SK-N-SH (cell line): ENCODE results near the gene ZNF786. TPM values are rescaled to one million over a fixed set of nuclear protein-coding genes. Genes with fewer than 3 reads are reported as not detected.

ENCODE experiments used
- CTCF ChIA-PET: fragments of 300-600, 350-600 bp; formaldehyde crosslinking; extraction: SDS; loops from one replicate; lab custom pipeline; 2021; lab: Yijun Ruan, JAX
- POLR2A ChIA-PET: fragments of 350-600 bp; sonication (Branson Sonifier 250); formaldehyde crosslinking; extraction: SDS; loops from one replicate; lab custom pipeline; 2020; ENCODE audit warnings: antibody characterized with exemption, inconsistent platforms; lab: Yijun Ruan, JAX
- DNase-seq: peaks from one replicate; pipeline ENCODE4 v3.0.0; 2012
- H2AFZ ChIP-seq: fragments of 200-600 bp; sonication (generic); 2 replicates; pipeline ENCODE4 v1.8.1; 2016; ENCODE audit warnings: antibody characterized with exemption, mild to moderate bottlenecking, low read depth
- H3F3A ChIP-seq: fragments of 200-600 bp; sonication (generic); replicated peaks from 2 replicates; pipeline ENCODE3; 2016; ENCODE audit warnings: antibody characterized with exemption, mild to moderate bottlenecking; ENCODE audit not compliant: insufficient read depth
- H3K27ac ChIP-seq, 2 experiments: fragments of 200-500 bp in 1 of 2; fragments of 200-600 bp in 1 of 2; sonication (Bioruptor generic) in 1 of 2; sonication (generic), shearing (Covaris generic) in 1 of 2; 2 replicates each; pipeline versions ENCODE4 v1.5.1 to v1.6.1; 2014 to 2016; ENCODE audit warnings: low read depth in 2 of 2, inconsistent platforms in 1 of 2, low read length in 1 of 2, mild to moderate bottlenecking in 1 of 2, mixed read lengths in 1 of 2
- H3K27me3 ChIP-seq: fragments of 200-600 bp; sonication (generic), shearing (Covaris generic); 2 replicates; pipeline ENCODE4 v1.6.1; 2016; ENCODE audit warnings: mixed run types; ENCODE audit not compliant: insufficient read depth
- H3K36me3 ChIP-seq, 2 experiments: fragments of 200-500 bp in 1 of 2; fragments of 200-600 bp in 1 of 2; sonication (Bioruptor generic) in 1 of 2; sonication (generic) in 1 of 2; replicated peaks in 1 of 2; 2 replicates each; pipeline versions ENCODE3 to v1.5.1; 2014 to 2016; ENCODE audit warnings: low read length in 1 of 2, mild to moderate bottlenecking in 1 of 2; ENCODE audit not compliant: insufficient read depth in 2 of 2, control insufficient read depth in 1 of 2
- H3K4me1 ChIP-seq, 2 experiments: fragments of 200-500 bp in 1 of 2; fragments of 200-600 bp in 1 of 2; sonication (Bioruptor generic) in 1 of 2; sonication (generic), shearing (Covaris generic) in 1 of 2; 2 replicates each; pipeline versions ENCODE4 v1.5.1 to v1.6.1; 2014 to 2016; ENCODE audit warnings: low read depth in 1 of 2, low read length in 1 of 2, mixed run types in 1 of 2; ENCODE audit not compliant: insufficient read depth in 2 of 2, control insufficient read depth in 1 of 2
- H3K4me2 ChIP-seq: fragments of 200-600 bp; sonication (generic), shearing (Covaris generic); 2 replicates; pipeline ENCODE4 v1.6.1; 2017; ENCODE audit warnings: mixed run types
- H3K4me3 ChIP-seq, 2 experiments: fragments of 200-500 bp in 1 of 2; fragments of 200-600 bp in 1 of 2; sonication (Bioruptor generic) in 1 of 2; sonication (generic), shearing (Covaris generic) in 1 of 2; 2 replicates each; pipeline versions ENCODE4 v1.5.1 to v1.8.1; 2014 to 2016; ENCODE audit warnings: low read depth in 2 of 2, inconsistent platforms in 1 of 2, low read length in 1 of 2, mild to moderate bottlenecking in 1 of 2, mixed read lengths in 1 of 2, moderate library complexity in 1 of 2
- H3K79me2 ChIP-seq: fragments of 200-600 bp; sonication (generic); 2 replicates; pipeline ENCODE4 v1.8.1; 2017; ENCODE audit warnings: mild to moderate bottlenecking; ENCODE audit not compliant: insufficient read depth
- H3K9ac ChIP-seq: fragments of 200-600 bp; sonication (generic); 2 replicates; pipeline ENCODE4 v1.6.1; 2017; ENCODE audit warnings: mixed run types
- H3K9me2 ChIP-seq: fragments of 200-600 bp; sonication (generic); 2 replicates; pipeline ENCODE4 v1.6.1; 2017; ENCODE audit warnings: mixed run types
- H3K9me3 ChIP-seq: fragments of 200-600 bp; sonication (generic); 2 replicates; pipeline ENCODE4 v1.6.1; 2017; ENCODE audit warnings: mixed run types, mild to moderate bottlenecking, moderate library complexity
- H4K20me1 ChIP-seq: fragments of 200-600 bp; sonication (generic); 2 replicates; pipeline ENCODE4 v1.6.1; 2017; ENCODE audit warnings: mild to moderate bottlenecking, mixed run types; ENCODE audit not compliant: insufficient read depth
- EP300 ChIP-seq, 2 experiments: IDR thresholded peaks; 2 replicates each; pipeline versions ENCODE4 v1.4.0 to v1.6.1; 2012; ENCODE audit warnings: borderline replicate concordance in 1 of 2, low read depth in 1 of 2, low read length in 1 of 2
- EZH2phosphoT487 ChIP-seq: fragments of 200-600 bp; sonication (generic); IDR thresholded peaks from 2 replicates; pipeline ENCODE4 v1.6.1; 2017; ENCODE audit warnings: low read depth, mixed run types, mild to moderate bottlenecking, antibody characterized with exemption, moderate library complexity, borderline replicate concordance
- FOSL2 ChIP-seq: IDR thresholded peaks from 2 replicates; pipeline ENCODE4 v1.4.0; 2012; ENCODE audit warnings: low read depth, mild to moderate bottlenecking, moderate library complexity, borderline replicate concordance
- FOXJ3 ChIP-seq: sonication (generic); formaldehyde crosslinking; IDR thresholded peaks from 2 replicates; pipeline ENCODE4 v1.5.1; 2020; ENCODE audit warnings: mild to moderate bottlenecking, missing genetic modification reagents
- FOXM1 ChIP-seq: IDR thresholded peaks from 2 replicates; pipeline ENCODE4 v1.4.0; 2012; ENCODE audit warnings: low read depth, mild to moderate bottlenecking
- GABPA ChIP-seq: IDR thresholded peaks from 2 replicates; pipeline ENCODE4 v1.4.0; 2012; ENCODE audit warnings: low read depth, mild to moderate bottlenecking
- GATA2 ChIP-seq: sonication (generic); formaldehyde crosslinking; IDR thresholded peaks from 2 replicates; pipeline ENCODE4 v1.5.0; 2020; ENCODE audit warnings: mild to moderate bottlenecking, missing genetic modification reagents
- NRF1 ChIP-seq: IDR thresholded peaks from 2 replicates; pipeline ENCODE4 v1.6.1; 2012; ENCODE audit warnings: low read depth, mild to moderate bottlenecking, low read length
- POLR2AphosphoS5 ChIP-seq: IDR thresholded peaks from 2 replicates; pipeline ENCODE4 v1.6.1; 2012; ENCODE audit warnings: low read depth, low read length
- RFX5 ChIP-seq: IDR thresholded peaks from 2 replicates; pipeline ENCODE4 v1.6.1; 2012; ENCODE audit warnings: mild to moderate bottlenecking, improper control_type of control experiment, low read length
- RXRA ChIP-seq: IDR thresholded peaks from 2 replicates; pipeline ENCODE4 v1.4.0; 2012; ENCODE audit warnings: low read depth, mild to moderate bottlenecking, borderline replicate concordance
- SIN3A ChIP-seq: IDR thresholded peaks from 2 replicates; pipeline ENCODE4 v1.6.1; 2012; ENCODE audit warnings: low read depth, mild to moderate bottlenecking, low read length, moderate library complexity, borderline replicate concordance
- SMC3 ChIP-seq: IDR thresholded peaks from 2 replicates; pipeline ENCODE4 v1.6.1; 2012; ENCODE audit warnings: low read depth, low read length, improper control_type of control experiment
- WGBS: methylation state at CpG from one replicate; pipeline ENCODE4 v1.1.6; 2017; ENCODE audit warnings: low lambda C conversion rate; 5-methylcytosine and 5-hydroxymethylcytosine counted together
- polyA plus RNA-seq, 3 experiments: library from polyadenylated mRNA; depleted of rRNA; stranded (reverse); fragments of >200 nt; gene quantifications; 2 replicates each; pipeline ENCODE4 v1.2.3, GENCODE V29; 2012
- TF ChIP-seq, protein P1 (sequence below): fragments of 150-350 bp; IDR thresholded peaks from 2 replicates; pipeline ENCODE4 v1.6.1; 2017; ENCODE audit warnings: antibody characterized with exemption, low read length, low read depth, borderline replicate concordance
- TF ChIP-seq, protein P2 (sequence below): IDR thresholded peaks from 2 replicates; pipeline ENCODE4 v1.4.0; 2012; ENCODE audit warnings: low read depth
- TF ChIP-seq, protein P3 (sequence below): fragments of 200-600 bp; sonication (generic); IDR thresholded peaks from 2 replicates; pipeline ENCODE4 v1.6.1; 2017; ENCODE audit warnings: antibody characterized with exemption, mild to moderate bottlenecking, moderate library complexity
- TF ChIP-seq, protein P4 (sequence below): fragments of 150-350 bp; IDR thresholded peaks from 2 replicates; pipeline ENCODE4 v1.6.1; 2016; ENCODE audit warnings: mild to moderate bottlenecking, low read depth, low read length
- TF ChIP-seq, protein P5 (sequence below): IDR thresholded peaks from 2 replicates; pipeline ENCODE4 v1.4.0; 2012; ENCODE audit warnings: low read depth, borderline replicate concordance

The ZNF786 gene
- polyA plus RNA-seq, 1 of the 3 experiments (the other 2 are of a cell fraction) = 5.0 TPM

DNA sequence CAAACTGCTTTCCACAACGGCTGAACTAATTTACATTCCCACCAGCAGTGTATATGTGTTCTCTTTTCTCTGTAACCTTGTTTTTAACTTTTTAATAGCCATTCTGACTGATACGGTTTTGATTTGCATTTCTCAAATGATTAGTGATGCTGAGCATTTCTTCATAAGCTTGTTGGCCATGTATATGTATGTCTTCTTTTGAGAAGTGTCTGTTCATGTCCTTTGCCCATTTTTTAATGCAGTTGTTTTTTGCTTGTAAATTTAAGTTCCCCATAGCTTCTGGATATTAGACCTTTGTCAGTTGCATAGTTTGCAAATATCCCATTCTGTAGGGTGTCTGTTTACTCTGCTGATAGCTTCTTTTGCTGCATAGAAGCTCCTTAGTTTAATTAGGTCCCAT lies 6.1 kb downstream of the ZNF786 start (continued):
- TF ChIP-seq, protein P1, sequence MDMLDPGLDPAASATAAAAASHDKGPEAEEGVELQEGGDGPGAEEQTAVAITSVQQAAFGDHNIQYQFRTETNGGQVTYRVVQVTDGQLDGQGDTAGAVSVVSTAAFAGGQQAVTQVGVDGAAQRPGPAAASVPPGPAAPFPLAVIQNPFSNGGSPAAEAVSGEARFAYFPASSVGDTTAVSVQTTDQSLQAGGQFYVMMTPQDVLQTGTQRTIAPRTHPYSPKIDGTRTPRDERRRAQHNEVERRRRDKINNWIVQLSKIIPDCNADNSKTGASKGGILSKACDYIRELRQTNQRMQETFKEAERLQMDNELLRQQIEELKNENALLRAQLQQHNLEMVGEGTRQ = no peak
- no peak for TF ChIP-seq EZH2phosphoT487
- TF ChIP-seq FOXJ3 = no peak
- TF ChIP-seq GATA2 = no peak
- no peak for TF ChIP-seq SIN3A
- no peak for TF ChIP-seq SMC3
- TF ChIP-seq, protein P2, sequence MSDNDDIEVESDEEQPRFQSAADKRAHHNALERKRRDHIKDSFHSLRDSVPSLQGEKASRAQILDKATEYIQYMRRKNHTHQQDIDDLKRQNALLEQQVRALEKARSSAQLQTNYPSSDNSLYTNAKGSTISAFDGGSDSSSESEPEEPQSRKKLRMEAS = no peak
- no peak for TF ChIP-seq FOXM1

DNA sequence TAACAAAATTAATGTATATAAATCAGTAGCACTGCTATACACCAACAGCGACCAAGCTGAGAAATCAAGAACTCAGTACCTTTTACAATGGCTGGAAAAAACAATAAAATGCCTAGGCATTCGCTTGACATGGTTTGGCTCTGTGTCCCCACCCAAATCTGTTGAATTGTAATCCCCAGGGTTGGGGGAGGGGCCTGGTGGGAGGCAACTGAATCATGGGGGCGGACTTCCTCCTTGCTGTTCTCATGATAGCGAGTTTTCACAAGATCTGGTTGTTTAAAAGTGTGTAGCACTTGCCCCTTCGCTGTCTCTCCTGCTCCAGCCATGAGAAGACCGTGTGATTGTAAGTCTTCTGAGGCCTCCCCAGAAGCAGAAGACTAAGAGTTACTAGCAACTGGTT lies 8.6 kb downstream of the ZNF786 start:
- no peak overlapping the region for H3K27ac ChIP-seq
- TF ChIP-seq RFX5 = no peak
- TF ChIP-seq, all 33 proteins: peak for 0
- no peaks in the 10 kb centered on the region for H3K4me1 ChIP-seq
- H4K20me1 ChIP-seq = no peaks in the 10 kb centered on the region
- no peaks in the 10 kb centered on the region for H3K27me3 ChIP-seq
- no peak for DNase-seq
- peaks cover under 1 to 34% of the 10 kb centered on the region in 2 experiments for H3K36me3 ChIP-seq
- no peak overlapping the region for H3K9ac ChIP-seq
- H3K4me3 ChIP-seq = no peak overlapping the region
- CTCF ChIA-PET = no interaction called here
- H3F3A ChIP-seq = no peaks in the 10 kb centered on the region
- POLR2A ChIA-PET = no interaction called here
- peaks cover 6% of the 10 kb centered on the region; the same call in 1 of the 2 replicates for H3K9me3 ChIP-seq
- no peak overlapping the region for H3K4me2 ChIP-seq
- whole genome bisulfite sequencing = 96% methylated on average over 6 of the region's 6 CpGs
- H3K79me2 ChIP-seq = peaks cover 45% of the 10 kb centered on the region; the same call in 1 of the 2 replicates
- no peaks in the 10 kb centered on the region for H3K9me2 ChIP-seq
- H2AFZ ChIP-seq = no peak overlapping the region

DNA sequence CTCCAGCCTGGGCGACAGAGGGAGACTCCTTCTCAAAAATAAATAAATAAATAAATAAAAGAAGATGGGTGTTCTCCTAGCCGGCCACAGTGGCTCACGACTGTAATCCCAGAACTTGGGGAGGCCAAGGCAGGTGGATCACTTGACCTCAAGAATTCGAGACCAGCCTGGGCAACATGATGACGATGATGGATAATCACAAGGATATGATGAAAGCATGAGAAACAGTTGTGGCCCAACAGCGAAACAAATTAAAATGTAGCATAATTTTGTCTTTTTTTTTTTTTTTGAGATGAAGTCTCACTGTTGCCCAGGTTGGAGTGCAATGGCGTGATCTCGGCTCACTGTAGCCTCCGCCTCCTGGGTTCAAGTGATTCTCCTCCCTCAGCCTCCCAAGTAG lies 12.9 kb downstream of the ZNF786 start:
- Histone ChIP-seq H2AFZ (no peak overlapping the region), H3K4me3 (no peak overlapping the region), H3K9me2 (no peaks in the 10 kb centered on the region), H3F3A (no peaks in the 10 kb centered on the region), H3K27me3 (no peaks in the 10 kb centered on the region), H3K79me2 (peaks cover 23% of the 10 kb centered on the region; the same call in 1 of the 2 replicates), H3K9ac (no peak overlapping the region), H3K36me3 (peaks cover 14 to 25% of the 10 kb centered on the region in 2 experiments), H3K4me2 (no peak overlapping the region), H3K27ac (no peak overlapping the region), H3K9me3 (no peaks in the 10 kb centered on the region), H3K4me1 (no peaks in the 10 kb centered on the region), H4K20me1 (no peaks in the 10 kb centered on the region)
- 85% methylated on average over 9 of the region's 9 CpGs for WGBS
- DNase-seq = no peak
- ChIA-PET POLR2A (no interaction called here), CTCF (interaction anchor here (1.2 to 5.7 kb wide), 2 partner anchors 12 to 72 kb away, joined by 3 to 25 read pairs; no protein-coding TSS in a partner anchor)
- TF ChIP-seq EP300 (IDR thresholded peaks at IDR 0.05; ENCODE audit: borderline replicate concordance in 1 of 2, low read depth in 1 of 2, low read length in 1 of 2) (no peak), GABPA (no peak), POLR2AphosphoS5 (no peak), NRF1 (no peak), FOXJ3 (no peak), RXRA (no peak), FOSL2 (no peak), GATA2 (no peak), SMC3 (no peak)
- TF ChIP-seq, protein P3, sequence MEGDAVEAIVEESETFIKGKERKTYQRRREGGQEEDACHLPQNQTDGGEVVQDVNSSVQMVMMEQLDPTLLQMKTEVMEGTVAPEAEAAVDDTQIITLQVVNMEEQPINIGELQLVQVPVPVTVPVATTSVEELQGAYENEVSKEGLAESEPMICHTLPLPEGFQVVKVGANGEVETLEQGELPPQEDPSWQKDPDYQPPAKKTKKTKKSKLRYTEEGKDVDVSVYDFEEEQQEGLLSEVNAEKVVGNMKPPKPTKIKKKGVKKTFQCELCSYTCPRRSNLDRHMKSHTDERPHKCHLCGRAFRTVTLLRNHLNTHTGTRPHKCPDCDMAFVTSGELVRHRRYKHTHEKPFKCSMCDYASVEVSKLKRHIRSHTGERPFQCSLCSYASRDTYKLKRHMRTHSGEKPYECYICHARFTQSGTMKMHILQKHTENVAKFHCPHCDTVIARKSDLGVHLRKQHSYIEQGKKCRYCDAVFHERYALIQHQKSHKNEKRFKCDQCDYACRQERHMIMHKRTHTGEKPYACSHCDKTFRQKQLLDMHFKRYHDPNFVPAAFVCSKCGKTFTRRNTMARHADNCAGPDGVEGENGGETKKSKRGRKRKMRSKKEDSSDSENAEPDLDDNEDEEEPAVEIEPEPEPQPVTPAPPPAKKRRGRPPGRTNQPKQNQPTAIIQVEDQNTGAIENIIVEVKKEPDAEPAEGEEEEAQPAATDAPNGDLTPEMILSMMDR = no peak
- TF ChIP-seq, protein P1 = no peak
- TF ChIP-seq, protein P4, sequence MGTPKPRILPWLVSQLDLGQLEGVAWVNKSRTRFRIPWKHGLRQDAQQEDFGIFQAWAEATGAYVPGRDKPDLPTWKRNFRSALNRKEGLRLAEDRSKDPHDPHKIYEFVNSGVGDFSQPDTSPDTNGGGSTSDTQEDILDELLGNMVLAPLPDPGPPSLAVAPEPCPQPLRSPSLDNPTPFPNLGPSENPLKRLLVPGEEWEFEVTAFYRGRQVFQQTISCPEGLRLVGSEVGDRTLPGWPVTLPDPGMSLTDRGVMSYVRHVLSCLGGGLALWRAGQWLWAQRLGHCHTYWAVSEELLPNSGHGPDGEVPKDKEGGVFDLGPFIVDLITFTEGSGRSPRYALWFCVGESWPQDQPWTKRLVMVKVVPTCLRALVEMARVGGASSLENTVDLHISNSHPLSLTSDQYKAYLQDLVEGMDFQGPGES = no peak
- TF ChIP-seq, protein P5, sequence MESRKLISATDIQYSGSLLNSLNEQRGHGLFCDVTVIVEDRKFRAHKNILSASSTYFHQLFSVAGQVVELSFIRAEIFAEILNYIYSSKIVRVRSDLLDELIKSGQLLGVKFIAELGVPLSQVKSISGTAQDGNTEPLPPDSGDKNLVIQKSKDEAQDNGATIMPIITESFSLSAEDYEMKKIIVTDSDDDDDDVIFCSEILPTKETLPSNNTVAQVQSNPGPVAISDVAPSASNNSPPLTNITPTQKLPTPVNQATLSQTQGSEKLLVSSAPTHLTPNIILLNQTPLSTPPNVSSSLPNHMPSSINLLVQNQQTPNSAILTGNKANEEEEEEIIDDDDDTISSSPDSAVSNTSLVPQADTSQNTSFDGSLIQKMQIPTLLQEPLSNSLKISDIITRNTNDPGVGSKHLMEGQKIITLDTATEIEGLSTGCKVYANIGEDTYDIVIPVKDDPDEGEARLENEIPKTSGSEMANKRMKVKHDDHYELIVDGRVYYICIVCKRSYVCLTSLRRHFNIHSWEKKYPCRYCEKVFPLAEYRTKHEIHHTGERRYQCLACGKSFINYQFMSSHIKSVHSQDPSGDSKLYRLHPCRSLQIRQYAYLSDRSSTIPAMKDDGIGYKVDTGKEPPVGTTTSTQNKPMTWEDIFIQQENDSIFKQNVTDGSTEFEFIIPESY = no peak
